ENCODE measurements around the gene OR6C76. TPM values are rescaled to one million over a fixed set of nuclear protein-coding genes. Genes with fewer than 3 reads are reported as not detected.

The OR6C76 gene
- total RNA-seq, 1 experiment from 2014 or later: not detected

- no peaks in the 10 kb centered on the region for H3K9me2 ChIP-seq (replicated peaks; ENCODE audit: low read length)
- no peaks in the 10 kb centered on the region for H3K79me2 ChIP-seq (ENCODE audit: low read length)
- H2AFZ ChIP-seq (ENCODE audit: low read length): no peak overlapping the region
- no TSS peak for BruUV-seq (replicated peaks)
- POLR2A ChIA-PET (ENCODE audit: unreplicated experiment): no interaction called here
- H3K9me3 ChIP-seq (ENCODE audit: low read length): no peaks in the 10 kb centered on the region
- peaks cover 59% of the 10 kb centered on the region for H3K27me3 ChIP-seq (ENCODE audit: low read length)
- no peak overlapping the region for H3K9ac ChIP-seq (ENCODE audit: low read length)
- H4K20me1 ChIP-seq (ENCODE audit: low read length): no peaks in the 10 kb centered on the region
- no peaks in the 10 kb centered on the region for H3K4me1 ChIP-seq (ENCODE audit: insufficient read depth, low read length)
- H3K4me2 ChIP-seq (ENCODE audit: low read length): no peak overlapping the region
- no peaks in the 10 kb centered on the region for H3K36me3 ChIP-seq (ENCODE audit: low read depth, low read length)
- CTCF ChIA-PET: no interaction called here
- DNase-seq (no peak), ATAC-seq (no peak)
- H3K27ac ChIP-seq (ENCODE audit: low read length): no peak overlapping the region
- no peaks in the 10 kb centered on the region for H3F3A ChIP-seq (ENCODE audit: low read length, unreplicated experiment)
- TF ChIP-seq EZH2 (IDR thresholded peaks at IDR 0.05; ENCODE audit: low read length, unreplicated experiment) (no peak), CTCF (conservative IDR thresholded peaks at IDR 0.05; ENCODE audit: low read depth, low read length) (no peak), EZH2phosphoT487 (IDR thresholded peaks at IDR 0.05; ENCODE audit: borderline replicate concordance, low read length) (no peak)
- intact Hi-C loops (cut with micrococcal nuclease): no loop called here
- no peak overlapping the region for H3K4me3 ChIP-seq (ENCODE audit: low read length)
These were observed 29.7 kb upstream of the OR6C76 start for GRCh38 chr12:55396326-55396725.

- no TSS peak for BruUV-seq (replicated peaks)
- ATAC-seq: no peak
These were observed 25.8 kb upstream of the OR6C76 start, which contains the start of gene OR6C65 for GRCh38 chr12:55400229-55400628. Gene OR6C65 (plus strand): TSS chr12:55400529. CDS start chr12:55400529, 0 bp downstream.

More at GRCh38 chr12:55400229-55400628, 25.8 kb upstream of the OR6C76 start, which contains the start of gene OR6C65:
- Histone ChIP-seq H3F3A (ENCODE audit: low read length, unreplicated experiment) (no peaks in the 10 kb centered on the region), H3K9ac (ENCODE audit: low read length) (no peak within 1 kb of the TSS), H3K27ac (ENCODE audit: low read length) (no peak within 1 kb of the TSS), H3K4me3 (ENCODE audit: low read length) (no peak within 1 kb of the TSS), H3K36me3 (ENCODE audit: low read depth, low read length) (no peaks in the 10 kb centered on the region), H3K4me1 (ENCODE audit: insufficient read depth, low read length) (no peaks in the 10 kb centered on the region), H3K27me3 (ENCODE audit: low read length) (peaks cover 34% of the 10 kb centered on the region), H3K4me2 (ENCODE audit: low read length) (no peak within 1 kb of the TSS), H3K79me2 (ENCODE audit: low read length) (no peaks in the 10 kb centered on the region), H3K9me2 (replicated peaks; ENCODE audit: low read length) (no peaks in the 10 kb centered on the region), H3K9me3 (ENCODE audit: low read length) (no peaks in the 10 kb centered on the region), H2AFZ (ENCODE audit: low read length) (no peak within 1 kb of the TSS), H4K20me1 (ENCODE audit: low read length) (no peaks in the 10 kb centered on the region)
- TF ChIP-seq CTCF (conservative IDR thresholded peaks at IDR 0.05; ENCODE audit: low read depth, low read length): no peak
- no peak for TF ChIP-seq EZH2phosphoT487 (IDR thresholded peaks at IDR 0.05; ENCODE audit: borderline replicate concordance, low read length)
- TF ChIP-seq EZH2 (IDR thresholded peaks at IDR 0.05; ENCODE audit: low read length, unreplicated experiment): no peak
- intact Hi-C loops (cut with micrococcal nuclease): no loop called here
- POLR2A ChIA-PET (ENCODE audit: unreplicated experiment): no interaction called here
- no peak for DNase-seq
- CTCF ChIA-PET: no interaction called here
